Muscle of leg (tissue), 11 donors: ENCODE results near the gene GALNT9. TPM values are rescaled to one million over a fixed set of nuclear protein-coding genes. Genes with fewer than 3 reads are reported as not detected.
"Not testable (repeated sequence)": the region's sequence is repeated elsewhere in the genome, so short reads cannot be mapped to it uniquely, and the experiment has no call there.

Source experiments
- DNase-seq: peaks from one replicate; pipeline ENCODE4 v3.0.0; 2013
- H3K27ac ChIP-seq: one replicate; pipeline ENCODE4 v1.5.1; 2013; ENCODE audit warnings: mild to moderate bottlenecking, low read length, control low read depth
- H3K27me3 ChIP-seq: one replicate; pipeline ENCODE4 v1.6.1; 2013; ENCODE audit warnings: low read length; ENCODE audit not compliant: control insufficient read depth, insufficient read depth
- H3K36me3 ChIP-seq: one replicate; pipeline ENCODE4 v1.6.1; 2013; ENCODE audit warnings: low read length; ENCODE audit not compliant: control insufficient read depth, insufficient read depth
- H3K4me1 ChIP-seq: one replicate; pipeline ENCODE4 v1.6.1; 2013; ENCODE audit warnings: low read length; ENCODE audit not compliant: control insufficient read depth, insufficient read depth
- H3K4me3 ChIP-seq: one replicate; pipeline ENCODE4 v1.5.1; 2013; ENCODE audit warnings: low read length, control low read depth
- H3K9me3 ChIP-seq: replicated peaks from 2 replicates; pipeline ENCODE4 v1.6.1; 2013; ENCODE audit warnings: low read depth, low read length; ENCODE audit not compliant: control insufficient read depth
- WGBS: methylation state at CpG from one replicate; pipeline ENCODE4 v1.1.5; 2013; ENCODE audit warnings: missing lambda C conversion rate; ENCODE audit not compliant: insufficient coverage; 5-methylcytosine and 5-hydroxymethylcytosine counted together
- polyA plus RNA-seq, 8 donors: library from polyadenylated mRNA; unstranded; fragments of 120-200 nt; gene quantifications; one replicate each; pipeline versions ENCODE4 v1.2.1 to v1.2.3, GENCODE V29; 2013; ENCODE audit warnings: inconsistent platforms in 1 of 8, low replicate concordance in 1 of 8; ENCODE audit not compliant: insufficient read length in 8 of 8, insufficient read depth in 1 of 8
- total RNA-seq: library from RNA; stranded (reverse); fragments of 120-200 nt; gene quantifications from one replicate; pipeline ENCODE4 v1.2.4, GENCODE V29; 2013

The GALNT9 gene
- total and polyA plus RNA-seq, 9 donors: 0.91 to 3.0 (median 2.0) TPM

DNA sequence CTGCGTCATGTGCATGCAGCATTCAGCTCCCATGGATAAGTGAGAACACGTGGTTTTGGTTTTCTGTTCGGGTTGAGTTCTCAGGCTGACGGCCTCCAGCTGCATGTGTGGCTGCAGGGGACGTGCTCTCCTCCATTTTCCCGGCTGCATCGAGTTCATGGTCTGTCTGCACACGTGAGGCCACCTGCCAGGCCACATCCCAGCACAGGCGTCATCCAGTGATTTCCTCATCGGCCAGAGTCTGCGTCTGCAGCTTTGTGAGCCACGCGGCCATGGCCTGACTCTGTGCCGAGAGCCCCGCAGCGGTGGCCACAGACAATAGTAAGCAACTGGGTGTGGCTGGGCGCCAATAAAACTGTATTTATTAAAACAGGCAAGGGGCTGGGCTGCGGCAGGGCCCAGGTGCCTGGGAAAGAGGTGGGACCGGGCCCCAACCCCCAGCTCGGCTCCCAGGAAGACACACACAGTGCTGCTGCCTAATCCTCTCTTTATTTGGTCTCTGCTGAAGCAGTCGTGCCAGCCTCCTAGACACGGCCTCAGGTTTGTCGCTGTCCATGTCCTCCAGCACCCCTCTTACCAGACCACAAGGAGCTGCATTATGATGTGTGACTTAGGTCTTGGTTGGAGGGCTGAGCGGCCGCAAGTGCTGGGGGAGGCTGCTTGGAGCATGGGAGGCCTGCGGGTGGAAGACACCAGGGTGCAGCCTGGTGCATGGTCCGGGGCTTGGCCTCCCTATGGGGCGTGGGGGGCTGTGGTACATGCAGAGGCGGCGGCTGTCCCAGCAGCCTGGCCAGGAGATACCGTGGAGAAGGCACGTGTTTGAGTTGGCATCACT lies 133.1 kb downstream of the GALNT9 start:
- Histone ChIP-seq H3K4me3 (no peak overlapping the region), H3K9me3 (peaks cover 12% of the 10 kb centered on the region), H3K27ac (no peak overlapping the region), H3K27me3 (peaks cover 30% of the 10 kb centered on the region), H3K4me1 (peaks cover 32% of the 10 kb centered on the region), H3K36me3 (no peaks in the 10 kb centered on the region)
- peak; percentile 50 for DNase-seq
- WGBS: 52% methylated on average over 28 of the region's 32 CpGs

DNA sequence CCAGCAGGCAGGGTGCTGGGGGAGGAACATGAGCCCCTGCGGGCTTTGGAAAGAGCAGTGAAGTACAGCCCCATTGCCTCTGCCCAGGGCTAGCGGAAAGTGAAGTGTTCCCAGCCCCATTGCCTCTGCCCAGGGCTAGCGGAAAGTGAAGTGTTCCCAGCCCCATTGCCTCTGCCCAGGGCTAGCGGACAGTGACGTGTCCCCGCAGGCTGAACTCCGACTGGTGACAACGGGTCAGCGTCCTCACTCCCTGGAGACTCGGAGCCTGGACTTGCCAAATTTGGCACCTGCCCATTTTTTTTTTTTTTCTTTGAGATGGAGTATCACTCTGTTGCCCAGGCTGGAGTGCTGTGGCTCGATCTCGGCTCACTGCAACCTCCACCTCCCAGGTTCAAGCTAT lies 134.1 kb downstream of the GALNT9 start:
- not testable (repeated sequence) for H3K36me3 ChIP-seq, DNase-seq, H3K4me3 ChIP-seq, H3K27ac ChIP-seq
- H3K4me1 ChIP-seq: peaks cover 38% of the 10 kb centered on the region
- H3K27me3 ChIP-seq: peaks cover 40% of the 10 kb centered on the region
- H3K9me3 ChIP-seq: peaks cover 12% of the 10 kb centered on the region
- 82% methylated on average over 7 of the region's 12 CpGs for WGBS

DNA sequence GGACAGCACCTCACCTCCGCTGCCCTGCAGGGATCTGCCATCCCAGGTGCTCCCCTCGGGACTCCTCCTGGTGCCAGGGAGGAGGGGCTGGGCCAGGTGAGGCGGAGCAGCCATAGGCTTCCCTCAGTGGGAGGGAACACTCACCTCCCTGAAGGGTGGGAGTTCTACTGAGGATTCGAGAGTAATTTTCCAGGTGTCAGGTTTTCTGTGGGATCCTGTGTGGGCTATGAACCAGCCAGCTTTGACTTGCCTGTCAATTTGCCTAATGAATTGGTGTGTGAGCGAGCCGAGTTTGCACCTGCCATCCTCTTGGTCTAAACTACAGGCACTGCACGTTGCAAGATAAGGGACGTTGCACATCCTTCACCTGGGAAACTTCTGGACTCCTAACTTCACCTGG lies 134.8 kb downstream of the GALNT9 start:
- no peak overlapping the region for H3K4me3 ChIP-seq
- peaks cover 38% of the 10 kb centered on the region for H3K27me3 ChIP-seq
- 94% methylated on average over 4 of the region's 8 CpGs for WGBS

DNA sequence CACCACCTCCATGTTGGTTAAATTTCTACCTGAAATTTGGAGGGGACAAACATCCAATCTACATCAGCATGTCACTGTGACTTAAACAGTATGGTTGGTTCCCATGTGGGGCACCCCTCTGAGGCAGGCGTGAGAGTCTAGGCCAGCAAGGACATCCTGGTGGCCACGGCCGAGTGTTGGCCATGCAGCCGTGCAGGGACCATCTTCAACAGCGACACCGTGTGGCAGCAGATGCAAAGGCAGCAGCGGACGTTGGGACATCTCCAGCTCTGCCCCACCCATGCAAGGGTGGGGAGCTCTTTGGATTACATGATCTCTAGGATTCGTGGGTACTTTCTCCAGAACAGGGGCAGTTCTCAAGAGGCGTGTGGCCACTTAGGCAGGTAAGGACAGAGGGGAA lies 135.3 kb downstream of the GALNT9 start:
- Histone ChIP-seq H3K4me1 (peaks cover 44% of the 10 kb centered on the region), H3K36me3 (no peaks in the 10 kb centered on the region), H3K27ac (no peak overlapping the region), H3K27me3 (peaks cover 39% of the 10 kb centered on the region), H3K9me3 (peaks cover 12% of the 10 kb centered on the region), H3K4me3 (no peak overlapping the region)
- WGBS: 47% methylated on average over 8 of the region's 10 CpGs
- DNase-seq: no peak

More for the DNA sequence above, 134.8 kb downstream of the GALNT9 start:
- peaks cover 40% of the 10 kb centered on the region for H3K4me1 ChIP-seq
- no peak overlapping the region for H3K27ac ChIP-seq
- no peaks in the 10 kb centered on the region for H3K36me3 ChIP-seq
- DNase-seq: no peak
- peaks cover 12% of the 10 kb centered on the region for H3K9me3 ChIP-seq

DNA sequence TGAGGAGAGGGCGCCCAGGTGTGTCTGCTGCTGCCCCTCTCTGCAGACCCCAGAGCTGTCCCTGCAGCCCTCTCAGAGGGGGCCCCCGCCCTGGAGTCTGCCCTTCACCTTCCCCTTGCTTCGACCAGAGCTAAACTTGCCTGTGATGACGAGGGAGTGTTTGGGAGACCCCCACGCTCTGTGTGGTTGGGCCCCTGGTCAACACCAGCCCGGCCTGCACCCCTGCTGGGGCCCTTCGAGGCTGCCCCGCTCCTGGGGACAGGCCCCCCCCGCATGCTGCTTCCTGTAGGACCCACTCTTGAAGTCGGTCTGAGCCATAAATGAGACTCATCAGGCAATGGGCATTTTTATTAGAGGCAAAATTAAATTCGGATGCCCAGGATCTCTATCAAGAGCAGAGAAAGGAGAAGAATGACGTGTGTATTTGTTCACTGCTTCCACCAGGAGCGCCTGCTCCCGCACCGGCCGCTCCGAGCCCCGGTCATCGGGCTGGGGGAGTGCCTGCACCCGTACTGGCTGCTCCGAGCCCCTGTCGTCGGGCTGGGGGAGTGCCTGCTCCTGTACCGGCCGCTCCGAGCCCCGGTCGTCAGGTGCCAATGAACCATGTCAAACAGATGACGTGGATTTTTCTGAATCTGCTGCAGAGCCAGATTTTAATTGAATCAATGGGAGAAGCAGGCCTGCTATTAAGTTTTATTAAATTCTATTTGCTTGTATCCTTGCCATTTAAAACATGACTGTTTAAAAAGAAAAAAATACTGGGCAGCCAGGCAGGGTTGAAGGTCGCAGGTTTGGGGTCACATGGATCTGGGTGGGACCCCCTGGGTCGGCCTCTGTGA lies 137.5 kb downstream of the GALNT9 start:
- Histone ChIP-seq H3K9me3 (peaks cover 12% of the 10 kb centered on the region), H3K4me3 (no peak overlapping the region), H3K27ac (no peak overlapping the region), H3K4me1 (peaks cover 27% of the 10 kb centered on the region), H3K36me3 (no peaks in the 10 kb centered on the region), H3K27me3 (peaks cover 42% of the 10 kb centered on the region)
- DNase-seq: no peak
- WGBS: 61% methylated on average over 28 of the region's 31 CpGs

DNA sequence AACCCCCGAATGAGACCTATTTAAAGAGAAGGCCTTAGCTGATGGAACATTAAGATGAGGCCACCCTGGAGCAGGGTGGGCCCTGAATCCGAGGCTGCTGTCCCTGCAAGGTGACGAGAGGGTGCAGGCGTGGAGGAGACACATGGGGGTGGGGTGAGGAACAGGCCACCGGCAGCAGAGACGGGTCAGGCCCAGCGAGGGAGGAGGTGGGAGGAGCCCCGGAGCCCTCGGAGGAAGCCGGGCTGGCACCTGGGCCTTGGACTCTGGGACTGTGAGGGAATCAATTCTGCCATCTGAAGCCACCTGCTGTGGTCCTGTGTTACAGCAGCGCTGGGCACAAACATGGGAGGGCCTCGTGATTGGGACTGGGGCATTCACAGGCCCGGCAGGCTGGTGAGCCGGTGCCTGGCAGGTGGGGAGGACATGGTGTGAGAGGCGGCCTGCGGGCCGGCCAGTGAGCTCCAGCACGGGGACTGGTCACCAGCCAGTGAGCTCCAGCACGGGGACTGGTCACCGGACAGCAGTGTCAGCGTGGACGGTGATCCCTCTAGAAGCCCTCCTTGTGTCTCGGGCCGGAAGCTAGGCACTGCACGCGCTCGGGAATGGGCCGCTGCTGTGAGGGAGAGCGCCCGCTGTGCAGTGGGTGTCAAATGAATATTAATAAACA lies 138.4 kb downstream of the GALNT9 start:
- Histone ChIP-seq H3K4me3 (no peak overlapping the region), H3K4me1 (peaks cover 17% of the 10 kb centered on the region), H3K9me3 (peaks cover 12% of the 10 kb centered on the region), H3K27ac (no peak overlapping the region), H3K27me3 (peaks cover 46% of the 10 kb centered on the region), H3K36me3 (no peaks in the 10 kb centered on the region)
- DNase-seq: no peak
- 79% methylated on average over 22 of the region's 30 CpGs for WGBS

DNA sequence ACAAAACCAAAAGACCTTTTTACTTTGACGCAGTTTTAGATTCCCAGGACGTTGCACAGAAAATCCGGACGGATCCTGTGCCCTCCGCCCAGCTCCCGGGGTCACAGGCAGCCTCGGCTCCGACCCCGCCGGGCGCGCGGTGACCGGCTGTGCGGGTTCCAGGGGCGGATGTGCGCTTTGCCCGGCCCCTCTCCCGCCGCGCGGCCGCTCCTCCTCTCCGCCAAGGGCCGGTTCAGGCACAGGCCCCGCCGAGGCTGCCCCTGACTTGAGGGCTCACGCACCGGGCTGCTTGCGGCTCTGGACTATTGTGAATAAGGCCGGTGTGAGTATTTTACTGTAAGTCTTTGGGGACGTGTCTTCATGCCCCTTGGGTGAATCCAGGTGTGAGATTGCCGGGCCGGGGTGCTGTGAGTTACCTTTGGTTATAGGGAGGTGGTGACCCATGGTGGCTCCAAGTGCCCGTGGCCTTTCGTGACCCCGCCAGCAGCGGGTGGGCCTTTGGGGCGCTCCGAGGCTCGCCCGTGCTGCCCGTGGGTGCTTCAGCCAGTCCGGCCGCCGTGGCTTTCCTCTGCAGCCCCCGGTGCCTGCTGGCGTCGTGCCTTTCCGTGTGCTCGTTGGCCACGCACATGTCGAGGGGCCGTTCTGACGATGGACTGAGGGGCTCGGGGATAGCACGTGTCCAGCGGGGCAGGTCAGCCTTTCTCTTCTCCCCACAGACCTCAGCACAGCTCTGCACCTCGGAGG lies 139.2 kb downstream of the GALNT9 start:
- Histone ChIP-seq H3K4me3 (peak overlapping the region; percentile 45), H3K36me3 (no peaks in the 10 kb centered on the region), H3K4me1 (peaks cover 13% of the 10 kb centered on the region), H3K27ac (no peak overlapping the region), H3K9me3 (peaks cover 12% of the 10 kb centered on the region), H3K27me3 (peaks cover 47% of the 10 kb centered on the region)
- WGBS: 27% methylated on average over 44 of the region's 59 CpGs
- DNase-seq: peak; percentile 22

DNA sequence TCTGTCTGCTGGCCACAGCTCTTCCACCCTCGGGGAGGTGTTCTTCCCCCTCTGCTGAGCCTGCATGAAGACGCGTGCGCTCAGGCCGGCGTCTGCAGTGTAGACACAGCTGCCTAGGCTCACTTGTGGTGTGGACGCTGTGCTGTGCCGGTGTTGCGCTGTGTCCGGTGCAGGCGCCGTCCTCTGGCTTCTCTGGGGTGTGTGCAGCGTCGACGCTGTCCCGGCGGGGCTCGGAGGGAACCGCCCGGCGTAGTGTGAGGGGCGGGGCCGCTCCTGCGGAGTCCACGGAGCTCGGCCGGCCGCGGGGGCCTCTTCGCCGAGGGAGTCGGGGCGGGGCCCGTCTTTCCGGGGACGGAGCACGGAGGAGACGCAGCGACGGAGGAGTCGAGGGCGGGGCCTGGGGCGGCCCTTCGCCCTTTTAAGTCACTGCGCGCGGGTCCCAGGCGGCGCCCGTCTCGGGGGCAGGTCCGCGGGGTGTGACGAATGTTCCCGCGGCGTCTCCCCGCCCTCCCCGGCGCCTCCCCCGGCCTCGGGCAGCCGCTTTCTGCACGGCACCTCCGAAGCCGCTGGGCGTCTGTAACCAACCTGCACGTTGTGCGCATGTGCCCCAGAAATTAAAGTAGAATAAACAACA lies 139.9 kb downstream of the GALNT9 start:
- Histone ChIP-seq H3K9me3 (peaks cover 12% of the 10 kb centered on the region), H3K4me3 (peak overlapping the region; percentile 45), H3K36me3 (no peaks in the 10 kb centered on the region), H3K4me1 (peaks cover 13% of the 10 kb centered on the region), H3K27me3 (peaks cover 46% of the 10 kb centered on the region), H3K27ac (peak overlapping the region; percentile 59)
- peak; percentile 88 for DNase-seq
- under 1% methylated on average over 62 of the region's 69 CpGs for WGBS

DNA sequence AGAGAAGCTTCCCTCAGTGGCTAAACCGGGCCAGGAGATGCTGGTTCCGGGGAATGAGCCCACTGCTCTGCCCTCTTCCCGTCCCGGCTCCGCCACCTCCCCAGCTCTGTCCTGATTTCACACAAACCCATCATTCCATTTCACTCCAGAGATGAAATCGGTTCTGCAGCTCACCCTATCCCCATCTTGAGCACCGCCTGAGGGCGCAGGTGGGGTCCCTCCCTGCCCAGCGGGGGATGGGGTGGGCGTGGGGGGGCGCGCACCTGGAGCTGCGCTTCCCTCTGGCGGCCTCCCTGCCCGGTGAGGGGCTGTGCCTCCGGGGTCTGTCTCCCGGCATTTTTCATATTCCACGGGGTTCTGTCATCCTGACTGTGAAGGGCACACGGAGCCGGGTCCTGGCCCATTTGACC lies 140.5 kb downstream of the GALNT9 start:
- H3K27me3 ChIP-seq: peaks cover 46% of the 10 kb centered on the region
- peaks cover 13% of the 10 kb centered on the region for H3K4me1 ChIP-seq
- 21% methylated on average over 11 of the region's 20 CpGs for WGBS
- peaks cover 7% of the 10 kb centered on the region for H3K9me3 ChIP-seq
- peak overlapping the region; percentile 59 for H3K27ac ChIP-seq
- peak overlapping the region; percentile 45 for H3K4me3 ChIP-seq
- DNase-seq: no peak
- H3K36me3 ChIP-seq: no peaks in the 10 kb centered on the region
